ENCODE results near the gene SNRNP70. TPM values are rescaled to one million over a fixed set of nuclear protein-coding genes. Genes with fewer than 3 reads are reported as not detected.

SNRNP70 gene
- total and polyA plus RNA-seq, 2 of the 13 experiments (the other 11 are each of a cell fraction or from before 2014, with no cell fraction given) = 150 to 210 TPM

- TF ChIP-seq, protein P1, sequence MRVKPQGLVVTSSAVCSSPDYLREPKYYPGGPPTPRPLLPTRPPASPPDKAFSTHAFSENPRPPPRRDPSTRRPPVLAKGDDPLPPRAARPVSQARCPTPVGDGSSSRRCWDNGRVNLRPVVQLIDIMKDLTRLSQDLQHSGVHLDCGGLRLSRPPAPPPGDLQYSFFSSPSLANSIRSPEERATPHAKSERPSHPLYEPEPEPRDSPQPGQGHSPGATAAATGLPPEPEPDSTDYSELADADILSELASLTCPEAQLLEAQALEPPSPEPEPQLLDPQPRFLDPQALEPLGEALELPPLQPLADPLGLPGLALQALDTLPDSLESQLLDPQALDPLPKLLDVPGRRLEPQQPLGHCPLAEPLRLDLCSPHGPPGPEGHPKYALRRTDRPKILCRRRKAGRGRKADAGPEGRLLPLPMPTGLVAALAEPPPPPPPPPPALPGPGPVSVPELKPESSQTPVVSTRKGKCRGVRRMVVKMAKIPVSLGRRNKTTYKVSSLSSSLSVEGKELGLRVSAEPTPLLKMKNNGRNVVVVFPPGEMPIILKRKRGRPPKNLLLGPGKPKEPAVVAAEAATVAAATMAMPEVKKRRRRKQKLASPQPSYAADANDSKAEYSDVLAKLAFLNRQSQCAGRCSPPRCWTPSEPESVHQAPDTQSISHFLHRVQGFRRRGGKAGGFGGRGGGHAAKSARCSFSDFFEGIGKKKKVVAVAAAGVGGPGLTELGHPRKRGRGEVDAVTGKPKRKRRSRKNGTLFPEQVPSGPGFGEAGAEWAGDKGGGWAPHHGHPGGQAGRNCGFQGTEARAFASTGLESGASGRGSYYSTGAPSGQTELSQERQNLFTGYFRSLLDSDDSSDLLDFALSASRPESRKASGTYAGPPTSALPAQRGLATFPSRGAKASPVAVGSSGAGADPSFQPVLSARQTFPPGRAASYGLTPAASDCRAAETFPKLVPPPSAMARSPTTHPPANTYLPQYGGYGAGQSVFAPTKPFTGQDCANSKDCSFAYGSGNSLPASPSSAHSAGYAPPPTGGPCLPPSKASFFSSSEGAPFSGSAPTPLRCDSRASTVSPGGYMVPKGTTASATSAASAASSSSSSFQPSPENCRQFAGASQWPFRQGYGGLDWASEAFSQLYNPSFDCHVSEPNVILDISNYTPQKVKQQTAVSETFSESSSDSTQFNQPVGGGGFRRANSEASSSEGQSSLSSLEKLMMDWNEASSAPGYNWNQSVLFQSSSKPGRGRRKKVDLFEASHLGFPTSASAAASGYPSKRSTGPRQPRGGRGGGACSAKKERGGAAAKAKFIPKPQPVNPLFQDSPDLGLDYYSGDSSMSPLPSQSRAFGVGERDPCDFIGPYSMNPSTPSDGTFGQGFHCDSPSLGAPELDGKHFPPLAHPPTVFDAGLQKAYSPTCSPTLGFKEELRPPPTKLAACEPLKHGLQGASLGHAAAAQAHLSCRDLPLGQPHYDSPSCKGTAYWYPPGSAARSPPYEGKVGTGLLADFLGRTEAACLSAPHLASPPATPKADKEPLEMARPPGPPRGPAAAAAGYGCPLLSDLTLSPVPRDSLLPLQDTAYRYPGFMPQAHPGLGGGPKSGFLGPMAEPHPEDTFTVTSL (CRISPR knock-in tag; IDR thresholded peaks at IDR 0.05; ENCODE audit: borderline replicate concordance) = no peak
- no peak for TF ChIP-seq SMAD3 (CRISPR knock-in tag; IDR thresholded peaks at IDR 0.05)
- TF ChIP-seq, protein P2, sequence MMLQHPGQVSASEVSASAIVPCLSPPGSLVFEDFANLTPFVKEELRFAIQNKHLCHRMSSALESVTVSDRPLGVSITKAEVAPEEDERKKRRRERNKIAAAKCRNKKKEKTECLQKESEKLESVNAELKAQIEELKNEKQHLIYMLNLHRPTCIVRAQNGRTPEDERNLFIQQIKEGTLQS (CRISPR knock-in tag; IDR thresholded peaks at IDR 0.05) = no peak
These were observed 55.7 kb downstream of the SNRNP70 start (continued) for GRCh38 chr19:49140951-49141350.

- Histone ChIP-seq H3K4me1 (ENCODE audit: insufficient read depth, low read length) (peaks cover 13% of the 10 kb centered on the region), H3K27ac (ENCODE audit: extremely low read length, insufficient read depth, low read length) (no peak overlapping the region), H4K20me1 (ENCODE audit: insufficient read depth, low read length) (no peaks in the 10 kb centered on the region), H3K4me3 (replicated peaks in 1 of 3; ENCODE audit: insufficient read depth in 1 of 3, low read depth in 2 of 3, low read length in 3 of 3) (no peak overlapping the region), H3K9me3 (ENCODE audit: low read length) (no peaks in the 10 kb centered on the region), H3K36me3 (replicated peaks in 1 of 2; ENCODE audit: control insufficient read depth in 1 of 2, insufficient read depth in 2 of 2, low read length in 2 of 2) (no peaks in the 10 kb centered on the region), H3K27me3 (ENCODE audit: control insufficient read depth in 1 of 2, insufficient read depth in 2 of 2, low read length in 2 of 2) (no peaks in the 10 kb centered on the region), H2AFZ (ENCODE audit: low read length) (no peak overlapping the region), H3K79me2 (ENCODE audit: insufficient read depth, low read length) (no peaks in the 10 kb centered on the region), H3K9ac (ENCODE audit: insufficient read depth, low read depth, low read length) (no peak overlapping the region), H3K4me2 (ENCODE audit: low read depth, low read length) (no peak overlapping the region)
- DNase-seq (ENCODE audit: low spot score) = no peak
- FAIRE-seq = no peak
- no peak for TF ChIP-seq SIN3A (IDR thresholded peaks at IDR 0.05; ENCODE audit: borderline replicate concordance, low read depth, low read length)
- no peak for TF ChIP-seq PPARG (CRISPR knock-in tag; conservative IDR thresholded peaks at IDR 0.05)
- no peak for TF ChIP-seq SRSF4 (IDR thresholded peaks at IDR 0.05; ENCODE audit: low read depth, low read length, poor library complexity, severe bottlenecking)
- ChIA-PET CTCF (ENCODE audit: low intra/inter-chr PET ratio, low total read pairs) (no interaction called here), POLR2A (no interaction called here)
- WGBS (ENCODE audit: low lambda C conversion rate) = 67% methylated on average over 6 of the region's 6 CpGs
- intact Hi-C loops (cut with micrococcal nuclease; ENCODE audit: unreplicated experiment) (no loop called here), in situ Hi-C loops (cut with HindIII; ENCODE audit: extremely low pct_ligation_motif_present, low pct_unique_long_range_greater_than_20kb) (no loop called here)
- no TSS peak for BruUV-seq (replicated peaks)
- ATAC-seq = no peak
These were observed 56.1 kb downstream of the SNRNP70 start for GRCh38 chr19:49141352-49141751.
